ENCODE results near the gene MC1R.
"Not testable (repeated sequence)": the region's sequence is repeated elsewhere in the genome, so short reads cannot be mapped to it uniquely, and the experiment has no call there.

Gene MC1R

DNA sequence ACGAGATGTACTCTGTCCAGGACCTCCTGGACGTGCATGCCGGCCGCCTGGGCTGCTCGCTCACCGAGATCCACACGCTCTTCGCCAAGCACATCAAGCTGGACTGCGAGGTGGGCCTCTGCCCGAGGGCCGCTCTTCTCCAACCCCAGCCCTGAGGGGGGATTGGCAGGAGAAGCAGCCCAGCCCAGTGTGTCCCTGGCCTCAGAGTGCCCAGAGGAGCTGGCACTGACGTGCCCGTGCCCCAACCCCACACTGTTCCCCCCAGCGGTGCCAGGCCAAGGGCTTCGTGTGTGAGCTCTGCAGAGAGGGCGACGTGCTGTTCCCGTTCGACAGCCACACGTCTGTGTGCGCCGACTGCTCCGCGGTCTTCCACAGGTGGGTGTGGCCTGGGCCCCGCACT lies 45.5 kb downstream of the MC1R start:
- DNase-seq, result no peak

- DNase-seq, result no peak
These were observed 47.0 kb downstream of the MC1R start for GRCh38 chr16:89965447-89966225.

- DNase-seq, result no peak
These were observed 48.1 kb downstream of the MC1R start for GRCh38 chr16:89966756-89967155.

- not testable (repeated sequence) for DNase-seq
These were observed 48.8 kb downstream of the MC1R start for GRCh38 chr16:89967436-89967835.

- DNase-seq, result not testable (repeated sequence)
These were observed 49.4 kb downstream of the MC1R start for GRCh38 chr16:89968074-89968473.

DNA sequence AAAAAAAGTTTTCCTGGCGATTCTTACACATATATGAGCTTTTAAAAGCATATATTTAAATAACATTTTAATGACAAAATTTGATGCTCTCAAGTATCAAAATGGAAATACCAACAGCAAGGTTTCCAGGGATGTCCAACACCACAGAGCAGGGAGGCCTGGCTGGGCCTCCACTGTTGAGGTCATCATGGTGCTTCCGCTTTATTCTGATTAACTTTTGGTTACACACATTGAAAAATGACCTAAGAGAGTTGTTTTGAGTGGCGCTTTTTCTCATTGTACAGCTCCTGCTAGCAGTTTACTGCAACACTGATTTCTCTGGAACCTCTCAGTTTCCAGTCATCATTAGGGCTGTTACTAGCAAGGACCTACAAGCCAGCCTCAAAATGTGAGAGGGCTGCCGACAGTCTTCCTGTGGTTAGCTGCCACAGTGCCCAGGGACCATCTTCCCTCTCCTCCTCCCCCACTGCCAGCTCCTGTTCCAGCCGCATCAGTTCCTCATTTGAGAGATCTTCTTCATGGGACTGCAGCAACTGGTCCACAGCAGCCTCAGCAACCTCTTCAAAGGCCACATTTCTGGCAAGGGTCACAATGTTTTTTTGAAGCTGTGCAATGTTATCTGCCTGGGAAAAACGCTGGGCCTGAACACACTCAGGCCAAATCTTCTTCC lies 51.2 kb downstream of the MC1R start:
- no peak for DNase-seq

Measured in SHP77 treated with DMSO at 0.1 percent for 48 hours (cell line).